GM12878 (cell line): Measurements from ENCODE around the gene HHAT.

Source experiments
- BCL11A ChIP-seq: IDR thresholded peaks from 2 replicates; pipeline ENCODE4 v1.6.1; 2011; ENCODE audit warnings: low read depth, low read length
- CEBPB ChIP-seq, 2 experiments: fragments of 150-350 bp in 1 of 2; IDR thresholded peaks; 2 replicates each; pipeline ENCODE4 v1.6.1; 2012 to 2014; ENCODE audit warnings: low read depth in 2 of 2, low read length in 2 of 2, borderline replicate concordance in 1 of 2, inconsistent platforms in 1 of 2
- CREB1 ChIP-seq: IDR thresholded peaks from 2 replicates; pipeline ENCODE4 v1.6.1; 2012; ENCODE audit warnings: low read depth, mild to moderate bottlenecking, inconsistent platforms
- CTCF ChIP-seq, 3 experiments: IDR thresholded peaks in 2 of 3; conservative IDR thresholded peaks in 1 of 3; 2 replicates each; pipeline ENCODE4 v1.5.1; 2011; ENCODE audit warnings: low read depth in 3 of 3, low read length in 3 of 3, mild to moderate bottlenecking in 3 of 3, control low read depth in 2 of 3, moderate library complexity in 2 of 3, inconsistent platforms in 1 of 3, mixed read lengths in 1 of 3; ENCODE audit not compliant: control insufficient read depth in 2 of 3, insufficient read depth in 1 of 3; ENCODE audit errors: extremely low read depth in 1 of 3
- E2F4 ChIP-seq: IDR thresholded peaks from 2 replicates; pipeline ENCODE4 v1.6.1; 2012; ENCODE audit warnings: low read depth, low read length, improper control_type of control experiment
- EZH2 ChIP-seq: IDR thresholded peaks from 2 replicates; pipeline ENCODE4 v1.6.1; 2012; ENCODE audit warnings: low read depth, mild to moderate bottlenecking, control low read depth, inconsistent platforms, low read length, borderline replicate concordance; ENCODE audit not compliant: control insufficient read depth
- NFIC ChIP-seq: IDR thresholded peaks from 2 replicates; pipeline ENCODE4 v1.6.1; 2012; ENCODE audit warnings: low read depth, mild to moderate bottlenecking, inconsistent platforms, low read length, moderate library complexity
- PBX3 ChIP-seq: IDR thresholded peaks from 2 replicates; pipeline ENCODE4 v1.6.1; 2011; ENCODE audit warnings: mild to moderate bottlenecking, low read depth, low read length, moderate library complexity; ENCODE audit not compliant: insufficient replicate concordance
- POLR2A ChIP-seq: IDR thresholded peaks from 2 replicates; pipeline ENCODE4 v1.6.1; 2011; ENCODE audit warnings: low read depth, mild to moderate bottlenecking, low read length
- RAD21 ChIP-seq: IDR thresholded peaks from 2 replicates; pipeline ENCODE4 v1.6.1; 2011; ENCODE audit warnings: mild to moderate bottlenecking, low read depth, low read length, moderate library complexity; ENCODE audit not compliant: insufficient read depth
- ZZZ3 ChIP-seq: IDR thresholded peaks from 2 replicates; pipeline ENCODE4 v1.6.1; 2011; ENCODE audit warnings: low read depth; ENCODE audit not compliant: control insufficient read depth, insufficient read length

GRCh38 chr1:210702506-210702905 is 373.8 kb downstream of the HHAT start:
- TF ChIP-seq ZZZ3, result no peak
- no peak for TF ChIP-seq CEBPB (IDR thresholded peaks at IDR 0.05; ENCODE audit: borderline replicate concordance in 1 of 2, low read depth in 2 of 2, low read length in 2 of 2)
- no peak for TF ChIP-seq CREB1
- TF ChIP-seq E2F4, result no peak
- TF ChIP-seq CTCF (IDR thresholded peaks at IDR 0.05 in 2 of 3, conservative IDR thresholded peaks at IDR 0.05 in 1 of 3; ENCODE audit: control insufficient read depth in 2 of 3, extremely low read depth in 1 of 3, insufficient read depth in 1 of 3, low read depth in 3 of 3, low read length in 3 of 3), result no peak
- no peak for TF ChIP-seq POLR2A
- no peak for TF ChIP-seq PBX3
- no peak for TF ChIP-seq NFIC
- TF ChIP-seq RAD21, result no peak
- no peak for TF ChIP-seq EZH2
- TF ChIP-seq BCL11A, result no peak
